ENCODE data around the gene MAPKAPK5.
"Not testable (repeated sequence)": the region's sequence is repeated elsewhere in the genome, so short reads cannot be mapped to it uniquely, and the experiment has no call there.

GRCh38 chr12:111950961-111951676 is 109.1 kb downstream of the MAPKAPK5 start:
- not testable (repeated sequence) for TF ChIP-seq CTCF (conservative IDR thresholded peaks at IDR 0.05); ZFX (IDR thresholded peaks at IDR 0.05)

Data from C4-2B (cell line).